GM23248 (cell line): ENCODE data around the gene OTP.

Source experiments
- EZH2 ChIP-seq: fragments of 200-600 bp; sonication (generic); IDR thresholded peaks from 2 replicates; pipeline ENCODE4 v1.6.1; 2018; ENCODE audit warnings: antibody characterized with exemption, mild to moderate bottlenecking; ENCODE audit not compliant: insufficient read depth, poor library complexity, severe bottlenecking
- EZH2phosphoT487 ChIP-seq: fragments of 200-600 bp; sonication (generic); IDR thresholded peaks from 2 replicates; pipeline ENCODE4 v1.6.1; 2018; ENCODE audit warnings: antibody characterized with exemption, moderate library complexity, mild to moderate bottlenecking, low read depth; ENCODE audit not compliant: insufficient read depth

GRCh38 chr5:77643654-77644370 lies 5.3 kb upstream of the OTP start:
- no peak for TF ChIP-seq EZH2
- TF ChIP-seq EZH2phosphoT487: 0 out of 2 replicates have a peak, but pooled peaks have one; percentile 19
